Caco-2 (cell line): Measurements from ENCODE around the gene FGF12. TPM values are rescaled to one million over a fixed set of nuclear protein-coding genes. Genes with fewer than 3 reads are reported as not detected.
A peak's percentile ranks its signal among the peaks of the same experiment; 100 is the strongest.

Source experiments
- BruUV-seq: library from RNA; stranded (reverse); fragments of 400-500 nt; replicated peaks from 2 replicates; lab custom pipeline; 2021; lab: Mats Ljungman, UMichigan
- CTCF ChIA-PET: fragments of 300-600 bp; sonication (Branson Sonifier 250); formaldehyde crosslinking; loops from one replicate; lab custom pipeline; 2022; ENCODE audit warnings: antibody characterized with exemption; lab: Charles Lee
- POLR2A ChIA-PET: fragments of 300-600 bp; sonication (Branson Sonifier 250); formaldehyde crosslinking; loops from one replicate; lab custom pipeline; 2022; ENCODE audit warnings: antibody characterized with exemption; lab: Charles Lee
- DNase-seq, 2 experiments: peaks; one replicate each; pipeline versions ENCODE4 v3.0.0 to v3.0.0-alpha.2; 2020 to 2022
- H3K27me3 ChIP-seq: replicated peaks from 2 replicates; pipeline ENCODE4 v1.6.0; 2011; ENCODE audit warnings: low read length; ENCODE audit not compliant: control insufficient read depth, insufficient read depth
- H3K36me3 ChIP-seq: 2 replicates; pipeline ENCODE4 v1.5.1; 2011; ENCODE audit warnings: low read length; ENCODE audit not compliant: control insufficient read depth, insufficient read depth
- H3K4me1 ChIP-seq: fragments of 250-450 bp; sonication (Bioruptor Pico); 2 replicates; pipeline ENCODE4 v1.5.1; 2020; ENCODE audit warnings: mild to moderate bottlenecking
- H3K4me3 ChIP-seq: 2 replicates; pipeline ENCODE4 v1.5.1; 2011; ENCODE audit warnings: low read depth, mild to moderate bottlenecking, control low read depth, low read length
- H3K9me3 ChIP-seq: fragments of 250-450 bp; sonication (Bioruptor Pico); 2 replicates; pipeline ENCODE4 v1.5.1; 2020; ENCODE audit warnings: mild to moderate bottlenecking, moderate library complexity
- H3K27ac Mint-ChIP-seq: one replicate; pipeline ENCODE4 v1.8.0; 2022; ENCODE audit warnings: mixed read lengths; ENCODE audit not compliant: unreplicated experiment
- H3K27me3 Mint-ChIP-seq: one replicate; pipeline ENCODE4 v1.8.0; 2022; ENCODE audit warnings: mixed read lengths; ENCODE audit not compliant: insufficient read depth, unreplicated experiment
- H3K36me3 Mint-ChIP-seq: one replicate; pipeline ENCODE4 v1.8.0; 2022; ENCODE audit warnings: mild to moderate bottlenecking, mixed read lengths; ENCODE audit not compliant: insufficient read depth, unreplicated experiment
- H3K4me1 Mint-ChIP-seq: one replicate; pipeline ENCODE4 v1.8.0; 2022; ENCODE audit warnings: low read depth, mixed read lengths; ENCODE audit not compliant: unreplicated experiment
- H3K4me3 Mint-ChIP-seq: one replicate; pipeline ENCODE4 v1.8.0; 2022; ENCODE audit warnings: mild to moderate bottlenecking, moderate library complexity, mixed read lengths; ENCODE audit not compliant: unreplicated experiment
- H3K9me3 Mint-ChIP-seq: one replicate; pipeline ENCODE4 v1.8.0; 2022; ENCODE audit warnings: mixed read lengths; ENCODE audit not compliant: unreplicated experiment
- intact Hi-C: fragments of 100-400 bp; cut with micrococcal nuclease; formaldehyde crosslinking; loops from one replicate; pipeline ENCODE4 v1.10.0; 2022; ENCODE audit not compliant: unreplicated experiment
- total RNA-seq: library from RNA; stranded (reverse); gene quantifications from 2 replicates; pipeline ENCODE4 v1.2.3, GENCODE V29; 2022
- TF ChIP-seq, protein P1 (sequence below), 2 experiments: fragments of 200-600 bp in 1 of 2; IDR thresholded peaks; 1 replicate in 1 of 2; 2 replicates in 1 of 2; pipeline versions ENCODE4 v1.5.1 to v1.8.0; 2011 to 2022; ENCODE audit warnings: antibody characterized with exemption in 1 of 2, control low read depth in 1 of 2, inconsistent platforms in 1 of 2, low read depth in 1 of 2, low read length in 1 of 2, mild to moderate bottlenecking in 1 of 2, moderate library complexity in 1 of 2; ENCODE audit not compliant: insufficient read depth in 1 of 2, severe bottlenecking in 1 of 2, unreplicated experiment in 1 of 2

Gene FGF12
- total RNA-seq, 1 experiment from 2014 or later: 0.41 TPM

DNA sequence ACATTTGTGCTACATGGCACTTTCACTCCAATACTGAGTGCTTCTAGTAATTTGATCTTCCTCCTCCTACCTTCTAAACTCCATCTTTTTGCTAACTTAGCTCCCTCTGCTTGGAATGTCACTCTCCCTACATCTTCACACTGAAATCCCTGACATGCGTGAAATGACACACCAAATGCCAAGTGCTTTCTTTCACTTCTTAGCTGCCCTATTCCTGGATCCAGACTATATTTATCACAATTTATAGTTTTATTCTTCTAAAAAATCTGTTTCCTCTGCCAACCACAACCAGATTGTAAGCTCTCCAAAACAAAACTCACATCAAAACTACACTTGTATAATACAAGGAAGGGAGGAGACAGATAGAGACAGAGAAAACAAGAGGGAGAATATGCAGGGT lies 387.3 kb downstream of the FGF12 start:
- Mint-ChIP-seq H3K36me3 (peaks cover 4% of the 10 kb centered on the region), H3K4me3 (no peak overlapping the region), H3K27me3 (no peaks in the 10 kb centered on the region), H3K27ac (no peak overlapping the region), H3K4me1 (no peaks in the 10 kb centered on the region), H3K9me3 (no peaks in the 10 kb centered on the region)
- ChIA-PET CTCF (no interaction called here), POLR2A (no interaction called here)
- H3K36me3 ChIP-seq: no peaks in the 10 kb centered on the region
- intact Hi-C loops: no loop called here
- H3K4me1 ChIP-seq: no peaks in the 10 kb centered on the region; the same call in 1 of the 2 replicates
- H3K27me3 ChIP-seq: no peaks in the 10 kb centered on the region
- H3K9me3 ChIP-seq: no peaks in the 10 kb centered on the region
- TF ChIP-seq, protein P1, sequence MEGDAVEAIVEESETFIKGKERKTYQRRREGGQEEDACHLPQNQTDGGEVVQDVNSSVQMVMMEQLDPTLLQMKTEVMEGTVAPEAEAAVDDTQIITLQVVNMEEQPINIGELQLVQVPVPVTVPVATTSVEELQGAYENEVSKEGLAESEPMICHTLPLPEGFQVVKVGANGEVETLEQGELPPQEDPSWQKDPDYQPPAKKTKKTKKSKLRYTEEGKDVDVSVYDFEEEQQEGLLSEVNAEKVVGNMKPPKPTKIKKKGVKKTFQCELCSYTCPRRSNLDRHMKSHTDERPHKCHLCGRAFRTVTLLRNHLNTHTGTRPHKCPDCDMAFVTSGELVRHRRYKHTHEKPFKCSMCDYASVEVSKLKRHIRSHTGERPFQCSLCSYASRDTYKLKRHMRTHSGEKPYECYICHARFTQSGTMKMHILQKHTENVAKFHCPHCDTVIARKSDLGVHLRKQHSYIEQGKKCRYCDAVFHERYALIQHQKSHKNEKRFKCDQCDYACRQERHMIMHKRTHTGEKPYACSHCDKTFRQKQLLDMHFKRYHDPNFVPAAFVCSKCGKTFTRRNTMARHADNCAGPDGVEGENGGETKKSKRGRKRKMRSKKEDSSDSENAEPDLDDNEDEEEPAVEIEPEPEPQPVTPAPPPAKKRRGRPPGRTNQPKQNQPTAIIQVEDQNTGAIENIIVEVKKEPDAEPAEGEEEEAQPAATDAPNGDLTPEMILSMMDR (IDR thresholded peaks at IDR 0.05; ENCODE audit: insufficient read depth in 1 of 2, low read depth in 1 of 2, low read length in 1 of 2, severe bottlenecking in 1 of 2, unreplicated experiment in 1 of 2): no peak
- no peak overlapping the region for H3K4me3 ChIP-seq
- DNase-seq: no peak
- no TSS peak for BruUV-seq

DNA sequence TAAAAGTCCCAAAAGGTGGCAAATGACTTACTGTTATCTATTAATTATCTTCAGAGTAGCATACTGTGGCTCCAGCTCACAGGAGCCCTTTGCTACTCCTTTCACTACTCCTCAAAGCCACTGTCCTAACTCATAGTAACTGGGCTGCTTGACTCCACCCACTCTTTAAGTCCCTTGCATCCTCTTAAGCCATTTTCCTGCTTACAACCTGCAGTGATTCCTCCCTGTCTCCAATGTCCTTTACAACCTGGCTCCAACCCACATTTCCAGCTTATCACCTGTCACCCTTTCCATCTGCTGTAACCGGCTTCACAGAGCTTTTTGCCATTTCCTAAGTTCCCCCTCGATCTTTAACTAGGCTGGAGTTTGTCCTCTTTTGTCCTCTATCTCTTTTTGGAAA lies 388.1 kb downstream of the FGF12 start:
- no peaks in the 10 kb centered on the region for H3K36me3 ChIP-seq
- H3K27me3 Mint-ChIP-seq: no peaks in the 10 kb centered on the region
- H3K4me3 Mint-ChIP-seq: no peak overlapping the region
- no peak for DNase-seq
- no peaks in the 10 kb centered on the region for H3K9me3 ChIP-seq
- H3K36me3 Mint-ChIP-seq: peaks cover 4% of the 10 kb centered on the region
- no peaks in the 10 kb centered on the region; the same call in 1 of the 2 replicates for H3K4me1 ChIP-seq
- H3K27ac Mint-ChIP-seq: no peak overlapping the region
- no peaks in the 10 kb centered on the region for H3K4me1 Mint-ChIP-seq
- intact Hi-C loops: loop anchor here (5.0 kb wide), 1 partner anchor 102 kb away; no protein-coding TSS in a partner anchor
- ChIA-PET CTCF (no interaction called here), POLR2A (no interaction called here)
- H3K4me3 ChIP-seq: no peak overlapping the region
- no TSS peak for BruUV-seq
- TF ChIP-seq, protein P1 (IDR thresholded peaks at IDR 0.05; ENCODE audit: insufficient read depth in 1 of 2, low read depth in 1 of 2, low read length in 1 of 2, severe bottlenecking in 1 of 2, unreplicated experiment in 1 of 2): no peak
- no peaks in the 10 kb centered on the region for H3K27me3 ChIP-seq
- H3K9me3 Mint-ChIP-seq: no peaks in the 10 kb centered on the region

DNA sequence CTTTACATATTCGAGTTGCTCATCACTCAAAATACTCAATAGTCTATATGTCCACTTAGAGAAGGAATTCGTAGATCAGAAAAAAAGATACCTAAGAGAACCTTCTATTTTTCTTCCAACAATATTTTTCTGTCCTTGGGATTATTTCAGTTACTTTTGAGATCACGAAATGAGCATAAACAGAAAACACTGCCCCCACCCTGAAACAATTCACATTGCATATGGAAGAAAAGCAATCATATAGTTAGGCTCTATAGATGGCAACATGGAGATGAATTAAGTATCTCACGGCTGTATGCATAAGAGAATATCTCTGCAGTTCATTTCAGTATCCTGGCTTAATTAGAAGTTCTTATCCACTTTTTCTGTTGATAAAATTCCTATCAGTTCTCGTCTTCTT lies 391.1 kb downstream of the FGF12 start:
- H3K4me3 ChIP-seq: no peak overlapping the region
- H3K27ac Mint-ChIP-seq: no peak overlapping the region
- H3K27me3 Mint-ChIP-seq: no peaks in the 10 kb centered on the region
- H3K36me3 Mint-ChIP-seq: peaks cover 4% of the 10 kb centered on the region
- DNase-seq: no peak
- TF ChIP-seq, protein P1 (IDR thresholded peaks at IDR 0.05; ENCODE audit: insufficient read depth in 1 of 2, low read depth in 1 of 2, low read length in 1 of 2, severe bottlenecking in 1 of 2, unreplicated experiment in 1 of 2): peak in 1 of 2 experiments; percentile 17
- no peaks in the 10 kb centered on the region for H3K27me3 ChIP-seq
- no peaks in the 10 kb centered on the region for H3K36me3 ChIP-seq
- no peaks in the 10 kb centered on the region for H3K4me1 Mint-ChIP-seq
- POLR2A ChIA-PET: no interaction called here
- no peaks in the 10 kb centered on the region for H3K9me3 ChIP-seq
- no peak overlapping the region for H3K4me3 Mint-ChIP-seq
- BruUV-seq: no TSS peak
- H3K9me3 Mint-ChIP-seq: no peaks in the 10 kb centered on the region
- CTCF ChIA-PET: no interaction called here
- no peaks in the 10 kb centered on the region; the same call in 1 of the 2 replicates for H3K4me1 ChIP-seq
- intact Hi-C loops: loop anchor here (5.0 kb wide), 1 partner anchor 99 kb away; no protein-coding TSS in a partner anchor
